ENCODE data around the gene WIF1. TPM values are rescaled to one million over a fixed set of nuclear protein-coding genes. Genes with fewer than 3 reads are reported as not detected.

Gene WIF1
- total RNA-seq, 1 donor from 2014 or later: not detected

- H3K4me3 ChIP-seq (ENCODE audit: low read depth, low read length): no peak overlapping the region
- TF ChIP-seq CTCF (IDR thresholded peaks at IDR 0.05; ENCODE audit: insufficient read depth, low read length, poor library complexity, severe bottlenecking): no peak
Observed at GRCh38 chr12:65164244-65164643, 43.1 kb upstream of the WIF1 start.

GRCh38 chr12:65162609-65163008 is 41.5 kb upstream of the WIF1 start:
- Histone ChIP-seq H3K4me3 (ENCODE audit: low read depth, low read length) (no peak overlapping the region), H3K36me3 (ENCODE audit: control insufficient read depth, insufficient read depth, low read length) (no peaks in the 10 kb centered on the region), H3K27me3 (ENCODE audit: control insufficient read depth, insufficient read depth, low read length) (no peaks in the 10 kb centered on the region)
- no peak for DNase-seq (ENCODE audit: low read depth)
- no peak for TF ChIP-seq CTCF (IDR thresholded peaks at IDR 0.05; ENCODE audit: insufficient read depth, low read length, poor library complexity, severe bottlenecking)

More at GRCh38 chr12:65164244-65164643, 43.1 kb upstream of the WIF1 start:
- Histone ChIP-seq H3K36me3 (ENCODE audit: control insufficient read depth, insufficient read depth, low read length) (no peaks in the 10 kb centered on the region), H3K27me3 (ENCODE audit: control insufficient read depth, insufficient read depth, low read length) (no peaks in the 10 kb centered on the region)
- DNase-seq (ENCODE audit: low read depth): no peak

- no peaks in the 10 kb centered on the region for H3K27me3 ChIP-seq (ENCODE audit: control insufficient read depth, insufficient read depth, low read length)
- H3K36me3 ChIP-seq (ENCODE audit: control insufficient read depth, insufficient read depth, low read length): no peaks in the 10 kb centered on the region
- no peak for TF ChIP-seq CTCF (IDR thresholded peaks at IDR 0.05; ENCODE audit: insufficient read depth, low read length, poor library complexity, severe bottlenecking)
- H3K4me3 ChIP-seq (ENCODE audit: low read depth, low read length): no peak overlapping the region
- DNase-seq (ENCODE audit: low read depth): no peak
Observed at GRCh38 chr12:65157091-65157490, 36.0 kb upstream of the WIF1 start.

GRCh38 chr12:65156366-65156841 is 35.3 kb upstream of the WIF1 start:
- Histone ChIP-seq H3K36me3 (ENCODE audit: control insufficient read depth, insufficient read depth, low read length) (no peaks in the 10 kb centered on the region), H3K4me3 (ENCODE audit: low read depth, low read length) (no peak overlapping the region), H3K27me3 (ENCODE audit: control insufficient read depth, insufficient read depth, low read length) (no peaks in the 10 kb centered on the region)
- TF ChIP-seq CTCF (IDR thresholded peaks at IDR 0.05; ENCODE audit: insufficient read depth, low read length, poor library complexity, severe bottlenecking): no peak
- DNase-seq (ENCODE audit: low read depth): no peak

DNA sequence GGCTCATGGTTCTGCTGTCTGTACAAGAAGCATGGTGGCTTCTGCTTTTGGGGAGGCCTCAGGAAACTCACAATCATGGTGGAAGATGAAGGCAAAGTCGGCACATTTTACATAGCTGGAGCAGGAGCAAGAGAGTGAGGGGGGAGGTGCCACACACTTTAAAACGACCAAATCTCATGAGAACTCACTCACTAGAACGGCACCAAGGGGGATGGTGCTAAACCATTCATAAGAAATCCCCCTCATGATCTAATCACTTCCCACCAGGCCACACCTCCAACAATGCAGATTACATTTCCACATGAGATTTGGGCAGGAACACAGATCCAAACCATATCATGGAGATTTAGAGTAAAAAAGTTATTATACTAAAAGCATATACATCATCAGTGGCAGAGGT is 34.7 kb upstream of the WIF1 start:
- Histone ChIP-seq H3K27me3 (ENCODE audit: control insufficient read depth, insufficient read depth, low read length) (no peaks in the 10 kb centered on the region), H3K4me3 (ENCODE audit: low read depth, low read length) (no peak overlapping the region), H3K36me3 (ENCODE audit: control insufficient read depth, insufficient read depth, low read length) (no peaks in the 10 kb centered on the region)
- DNase-seq (ENCODE audit: low read depth): no peak
- TF ChIP-seq CTCF (IDR thresholded peaks at IDR 0.05; ENCODE audit: insufficient read depth, low read length, poor library complexity, severe bottlenecking): no peak

DNA sequence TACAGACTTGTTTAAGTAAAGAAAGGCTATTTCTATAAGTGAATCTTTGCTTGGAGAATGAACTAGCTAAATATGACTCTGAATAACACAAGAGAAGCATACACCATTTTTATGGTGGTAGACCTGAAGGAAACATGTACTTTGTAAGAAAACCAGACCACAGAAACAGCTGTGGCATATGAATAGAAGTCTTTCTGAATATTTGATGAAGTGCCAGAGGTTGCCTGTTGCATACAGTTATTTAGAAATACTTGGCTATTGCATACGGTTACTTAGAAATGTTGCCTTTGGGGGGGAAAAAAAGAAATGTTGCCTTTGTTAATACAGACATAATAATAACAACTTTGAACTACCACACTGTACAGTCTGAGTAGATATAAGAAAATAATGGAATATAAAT is 31.5 kb upstream of the WIF1 start:
- Histone ChIP-seq H3K4me3 (ENCODE audit: low read depth, low read length) (no peak overlapping the region), H3K27me3 (ENCODE audit: control insufficient read depth, insufficient read depth, low read length) (no peaks in the 10 kb centered on the region), H3K36me3 (ENCODE audit: control insufficient read depth, insufficient read depth, low read length) (no peaks in the 10 kb centered on the region)
- DNase-seq (ENCODE audit: low read depth): no peak
- no peak for TF ChIP-seq CTCF (IDR thresholded peaks at IDR 0.05; ENCODE audit: insufficient read depth, low read length, poor library complexity, severe bottlenecking)
